ENCODE measurements around the gene ABHD17A. TPM values are rescaled to one million over a fixed set of nuclear protein-coding genes. Genes with fewer than 3 reads are reported as not detected.

The ABHD17A gene
- total and polyA plus RNA-seq, 9 of the 15 experiments (the other 6 are each of a cell fraction or from before 2014, with no cell fraction given), result 0.04 to 135 (median 21.8) TPM; not detected in 1

GRCh38 chr19:1875646-1876495 is 9.4 kb downstream of the ABHD17A start (continued):
- TF ChIP-seq HINFP (tag; conservative IDR thresholded peaks at IDR 0.05; ENCODE audit: low read depth), result no peak
- no peak for TF ChIP-seq MLX (CRISPR knock-in tag; conservative IDR thresholded peaks at IDR 0.05)
- TF ChIP-seq ESRRB (CRISPR knock-in tag; IDR thresholded peaks at IDR 0.05; ENCODE audit: borderline replicate concordance), result no peak
- no peak for TF ChIP-seq TRIM28 (IDR thresholded peaks at IDR 0.05)
- TF ChIP-seq ZNF3 (CRISPR knock-in tag; IDR thresholded peaks at IDR 0.05), result no peak
- TF ChIP-seq ZBTB11 (CRISPR knock-in tag; IDR thresholded peaks at IDR 0.05), result peak in 2 of 3 experiments; percentile 23 to 85; a peak in 2 of 6 replicates
- no peak; a peak in 1 of 4 replicates for TF ChIP-seq MLLT1 (IDR thresholded peaks at IDR 0.05)
- peak; percentile 89 to 92 for TF ChIP-seq E2F6 (IDR thresholded peaks at IDR 0.05; ENCODE audit: borderline replicate concordance in 1 of 2, extremely low read depth in 1 of 2, insufficient read depth in 1 of 2, insufficient read length in 1 of 2, low read depth in 1 of 2, low read length in 1 of 2, poor library complexity in 1 of 2, severe bottlenecking in 1 of 2)
- TF ChIP-seq CEBPZ (IDR thresholded peaks at IDR 0.05; ENCODE audit: borderline replicate concordance, low read depth, low read length), result no peak
- TF ChIP-seq HDAC8 (tag; IDR thresholded peaks at IDR 0.05), result no peak
- TF ChIP-seq SNIP1 (IDR thresholded peaks at IDR 0.05; ENCODE audit: low read depth), result peak; percentile 58; the same call in 1 of the 2 replicates
- no peak for TF ChIP-seq POLR3G (IDR thresholded peaks at IDR 0.05; ENCODE audit: extremely low read depth, insufficient read length, insufficient replicate concordance)

All from K562 (cell line).